Stimulated activated naive CD8-positive, alpha-beta T cell treated with anti-CD3 and anti-CD28 coated beads, Interleukin-15, Interleukin-2, amounts not matched to agents 100 ng/mL and 50 ng/mL, for 24 hours (primary cell): ENCODE measurements around the gene KDM2B.

Source experiments
- H3K27ac Mint-ChIP-seq: one replicate; pipeline ENCODE4 v1.8.0; 2021; ENCODE audit warnings: mild to moderate bottlenecking, mixed read lengths
- H3K27me3 Mint-ChIP-seq: one replicate; pipeline ENCODE4 v1.8.0; 2021; ENCODE audit warnings: mixed read lengths
- H3K36me3 Mint-ChIP-seq: one replicate; pipeline ENCODE4 v1.8.0; 2021; ENCODE audit warnings: low read depth, mixed read lengths
- H3K4me1 Mint-ChIP-seq: one replicate; pipeline ENCODE4 v1.8.0; 2021; ENCODE audit warnings: low read depth, mixed read lengths
- H3K4me3 Mint-ChIP-seq: one replicate; pipeline ENCODE4 v1.8.0; 2021; ENCODE audit warnings: mild to moderate bottlenecking, mixed read lengths
- H3K9me3 Mint-ChIP-seq: one replicate; pipeline ENCODE4 v1.8.0; 2021; ENCODE audit warnings: mixed read lengths

KDM2B gene

DNA sequence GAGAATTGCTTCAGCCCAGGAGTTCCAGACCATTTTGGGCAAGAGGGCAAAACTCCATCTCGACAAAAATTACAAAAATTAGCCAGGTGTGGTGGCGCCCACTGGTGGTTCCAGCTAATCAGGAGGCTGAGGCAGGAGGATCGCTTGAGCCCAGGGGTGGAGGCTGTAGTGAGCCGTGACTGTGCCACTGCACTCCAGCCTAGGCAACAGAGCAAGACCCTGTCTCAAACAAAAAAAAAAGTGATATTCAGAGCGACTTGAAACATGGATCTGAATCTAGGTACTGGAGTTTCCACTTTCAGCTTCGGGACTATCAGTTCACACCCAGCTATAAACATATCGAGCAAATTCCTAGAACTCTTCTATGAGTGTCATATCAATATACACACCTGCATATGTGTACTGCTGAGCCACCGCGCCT lies 197.2 kb downstream of the KDM2B start:
- Mint-ChIP-seq H3K4me3 (no peak overlapping the region), H3K4me1 (no peaks in the 10 kb centered on the region), H3K27ac (no peak overlapping the region), H3K9me3 (no peaks in the 10 kb centered on the region), H3K36me3 (no peaks in the 10 kb centered on the region), H3K27me3 (no peaks in the 10 kb centered on the region)

GRCh38 chr12:121379945-121380344 lies 200.9 kb downstream of the KDM2B start:
- H3K27me3 Mint-ChIP-seq, result no peaks in the 10 kb centered on the region
- no peak overlapping the region for H3K4me3 Mint-ChIP-seq
- no peak overlapping the region for H3K27ac Mint-ChIP-seq
- H3K36me3 Mint-ChIP-seq, result no peaks in the 10 kb centered on the region
- H3K4me1 Mint-ChIP-seq, result no peaks in the 10 kb centered on the region
- no peaks in the 10 kb centered on the region for H3K9me3 Mint-ChIP-seq
